ENCODE results near the gene NEK6. TPM values are rescaled to one million over a fixed set of nuclear protein-coding genes. Genes with fewer than 3 reads are reported as not detected.

NEK6 gene
- total and polyA plus RNA-seq, 10 donors = 11.2 to 71.3 (median 41.1) TPM

- H3K36me3 ChIP-seq = peaks cover 0 to 76% (median 17%) of the 10 kb centered on the region in 6 donors
- H3K27me3 ChIP-seq (replicated peaks in 1 of 7) = no peaks in the 10 kb centered on the region
- peaks cover 0 to 63% (median 14%) of the 10 kb centered on the region in 6 donors for H3K4me1 ChIP-seq
- H3K9me3 ChIP-seq = peaks cover 0 to 5% (median 0%) of the 10 kb centered on the region in 8 donors
- TF ChIP-seq POLR2A (IDR thresholded peaks at IDR 0.05) = no peak
- TF ChIP-seq, protein P1, sequence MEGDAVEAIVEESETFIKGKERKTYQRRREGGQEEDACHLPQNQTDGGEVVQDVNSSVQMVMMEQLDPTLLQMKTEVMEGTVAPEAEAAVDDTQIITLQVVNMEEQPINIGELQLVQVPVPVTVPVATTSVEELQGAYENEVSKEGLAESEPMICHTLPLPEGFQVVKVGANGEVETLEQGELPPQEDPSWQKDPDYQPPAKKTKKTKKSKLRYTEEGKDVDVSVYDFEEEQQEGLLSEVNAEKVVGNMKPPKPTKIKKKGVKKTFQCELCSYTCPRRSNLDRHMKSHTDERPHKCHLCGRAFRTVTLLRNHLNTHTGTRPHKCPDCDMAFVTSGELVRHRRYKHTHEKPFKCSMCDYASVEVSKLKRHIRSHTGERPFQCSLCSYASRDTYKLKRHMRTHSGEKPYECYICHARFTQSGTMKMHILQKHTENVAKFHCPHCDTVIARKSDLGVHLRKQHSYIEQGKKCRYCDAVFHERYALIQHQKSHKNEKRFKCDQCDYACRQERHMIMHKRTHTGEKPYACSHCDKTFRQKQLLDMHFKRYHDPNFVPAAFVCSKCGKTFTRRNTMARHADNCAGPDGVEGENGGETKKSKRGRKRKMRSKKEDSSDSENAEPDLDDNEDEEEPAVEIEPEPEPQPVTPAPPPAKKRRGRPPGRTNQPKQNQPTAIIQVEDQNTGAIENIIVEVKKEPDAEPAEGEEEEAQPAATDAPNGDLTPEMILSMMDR (IDR thresholded peaks at IDR 0.05 in 8 of 11, conservative IDR thresholded peaks at IDR 0.05 in 3 of 11) = no peak
- TF ChIP-seq POLR2AphosphoS5 (IDR thresholded peaks at IDR 0.05) = no peak
- intact Hi-C loops (cut with DNase I; ENCODE audit: low total_unique reads) = no loop called here
- H3K4me3 ChIP-seq = no peak overlapping the region
- no peak overlapping the region for H3K27ac ChIP-seq
- no peak for DNase-seq
- 63 to 93% (median 79%) methylated on average over 1 of the region's 1 CpG for WGBS, 5 donors
Observed at GRCh38 chr9:124376329-124376728, 118.6 kb downstream of the NEK6 start.

- Histone ChIP-seq H3K9me3 (peaks cover 0 to 5% (median 0%) of the 10 kb centered on the region in 8 donors), H3K4me1 (peaks cover 0 to 55% (median 10%) of the 10 kb centered on the region in 6 donors), H3K27ac (no peak overlapping the region), H3K4me3 (no peak overlapping the region), H3K36me3 (peaks cover 0 to 90% (median 24%) of the 10 kb centered on the region in 6 donors), H3K27me3 (replicated peaks in 1 of 7) (no peaks in the 10 kb centered on the region)
- TF ChIP-seq POLR2AphosphoS5 (IDR thresholded peaks at IDR 0.05) (no peak), POLR2A (IDR thresholded peaks at IDR 0.05) (no peak)
- TF ChIP-seq, protein P1 (IDR thresholded peaks at IDR 0.05 in 8 of 11, conservative IDR thresholded peaks at IDR 0.05 in 3 of 11) = no peak
- intact Hi-C loops (cut with DNase I; ENCODE audit: low total_unique reads) = no loop called here
- WGBS, 5 donors = 70 to 91% (median 79%) methylated on average over 10 of the region's 10 CpGs
- DNase-seq = no peak
Observed at GRCh38 chr9:124377551-124378406, 120.0 kb downstream of the NEK6 start.

- 45 to 67% (median 54%) methylated on average over 4 of the region's 4 CpGs for WGBS, 5 donors
- TF ChIP-seq POLR2A (IDR thresholded peaks at IDR 0.05) (no peak), POLR2AphosphoS5 (IDR thresholded peaks at IDR 0.05) (no peak)
- TF ChIP-seq, protein P1 (IDR thresholded peaks at IDR 0.05 in 8 of 11, conservative IDR thresholded peaks at IDR 0.05 in 3 of 11) = no peak
- peaks cover 0 to 63% (median 14%) of the 10 kb centered on the region in 6 donors for H3K4me1 ChIP-seq
- H3K4me3 ChIP-seq = no peak overlapping the region
- intact Hi-C loops (cut with DNase I; ENCODE audit: low total_unique reads) = no loop called here
- no peak for DNase-seq
- H3K9me3 ChIP-seq = no peaks in the 10 kb centered on the region
- peak overlapping the region in 3 of 8 donors; percentile 6 to 46 (median 45) for H3K27ac ChIP-seq
- H3K36me3 ChIP-seq = peaks cover 0 to 79% (median 38%) of the 10 kb centered on the region in 6 donors
- H3K27me3 ChIP-seq (replicated peaks in 1 of 7) = no peaks in the 10 kb centered on the region
Observed at GRCh38 chr9:124381170-124381945, 123.6 kb downstream of the NEK6 start.

All from spleen (tissue), 11 donors.